Neural cell (in vitro differentiated cells): ENCODE measurements around the gene SLC16A12. TPM values are rescaled to one million over a fixed set of nuclear protein-coding genes. Genes with fewer than 3 reads are reported as not detected.
"Not testable (repeated sequence)": the region's sequence is repeated elsewhere in the genome, so short reads cannot be mapped to it uniquely, and the experiment has no call there.

ENCODE experiments used
- H2AFZ ChIP-seq: fragments of 200-600, 300-800 bp; sonication (generic), shearing (Covaris generic); 2 replicates; pipeline ENCODE4 v1.6.0; 2014; ENCODE audit warnings: low read depth, mild to moderate bottlenecking, antibody characterized with exemption, low read length, moderate library complexity
- H3F3A ChIP-seq: fragments of 200-600 bp; shearing (Covaris generic); 2 replicates; pipeline ENCODE4 v1.6.1; 2016; ENCODE audit warnings: mild to moderate bottlenecking, moderate library complexity, mixed read lengths, antibody characterized with exemption, low read length; ENCODE audit not compliant: insufficient read depth, poor library complexity, severe bottlenecking
- H3K27ac ChIP-seq: fragments of 200-600, 300-800 bp; sonication (generic), shearing (Covaris generic); 2 replicates; pipeline ENCODE4 v1.5.1; 2014; ENCODE audit warnings: mild to moderate bottlenecking, low read length, moderate library complexity
- H3K27me3 ChIP-seq: fragments of 300-800, 200-600 bp; sonication (generic), shearing (Covaris generic); 2 replicates; pipeline ENCODE4 v1.6.0; 2014; ENCODE audit warnings: mild to moderate bottlenecking, low read depth, low read length, moderate library complexity; ENCODE audit not compliant: insufficient read depth
- H3K36me3 ChIP-seq: fragments of 300-800, 200-600 bp; sonication (generic), shearing (Covaris generic); 2 replicates; pipeline ENCODE4 v1.5.1; 2014; ENCODE audit warnings: mild to moderate bottlenecking, antibody characterized with exemption, low read length, moderate library complexity; ENCODE audit not compliant: insufficient read depth
- H3K4me2 ChIP-seq: fragments of 300-800, 200-600 bp; sonication (generic), shearing (Covaris generic); 2 replicates; pipeline ENCODE4 v1.6.0; 2014; ENCODE audit warnings: mild to moderate bottlenecking, low read length
- H3K4me3 ChIP-seq: fragments of 300-800, 200-600 bp; sonication (generic), shearing (Covaris generic); 2 replicates; pipeline ENCODE4 v1.5.1; 2014; ENCODE audit warnings: mild to moderate bottlenecking, low read length, moderate library complexity
- H3K79me2 ChIP-seq: fragments of 200-600 bp; shearing (Covaris generic); replicated peaks from 2 replicates; pipeline ENCODE4 v1.6.0; 2014; ENCODE audit warnings: mild to moderate bottlenecking, low read length, moderate library complexity; ENCODE audit not compliant: insufficient read depth
- H3K9ac ChIP-seq: fragments of 300-800, 200-600 bp; sonication (generic), shearing (Covaris generic); 2 replicates; pipeline ENCODE4 v1.6.1; 2016; ENCODE audit warnings: mild to moderate bottlenecking, low read length, mixed read lengths
- H3K9me2 ChIP-seq: fragments of 200-600 bp; shearing (Covaris generic); 2 replicates; pipeline ENCODE4 v1.6.1; 2016; ENCODE audit warnings: mild to moderate bottlenecking, low read length, mixed read lengths; ENCODE audit not compliant: insufficient read depth
- H3K9me3 ChIP-seq: fragments of 200-600, 300-800 bp; sonication (generic), shearing (Covaris generic); 2 replicates; pipeline ENCODE4 v1.6.1; 2016; ENCODE audit warnings: mild to moderate bottlenecking, mixed run types, low read length, moderate library complexity, mixed read lengths
- H4K20me1 ChIP-seq: fragments of 200-600 bp; shearing (Covaris generic); 2 replicates; pipeline ENCODE4 v1.6.1; 2016; ENCODE audit warnings: mild to moderate bottlenecking, mixed run types; ENCODE audit not compliant: insufficient read depth
- EP300 ChIP-seq: fragments of 450-650 bp; conservative IDR thresholded peaks from 2 replicates; pipeline ENCODE4 v1.6.1; 2014; ENCODE audit warnings: antibody characterized with exemption, mild to moderate bottlenecking, moderate library complexity; ENCODE audit not compliant: poor library complexity, severe bottlenecking
- EZH2 ChIP-seq: fragments of 200-600, 300-800 bp; shearing (Covaris generic), sonication (generic); IDR thresholded peaks from 2 replicates; pipeline ENCODE4 v1.6.1; 2014; ENCODE audit warnings: antibody characterized with exemption, low read length, borderline replicate concordance, mild to moderate bottlenecking; ENCODE audit not compliant: insufficient read depth, poor library complexity, severe bottlenecking
- MXI1 ChIP-seq: fragments of 450-650 bp; conservative IDR thresholded peaks from 2 replicates; pipeline ENCODE4 v1.6.1; 2014; ENCODE audit warnings: antibody characterized with exemption, mild to moderate bottlenecking; ENCODE audit not compliant: poor library complexity, severe bottlenecking
- POLR2AphosphoS5 ChIP-seq: IDR thresholded peaks from 2 replicates; pipeline ENCODE4 v1.6.1; 2012
- RAD21 ChIP-seq: fragments of 450-650 bp; conservative IDR thresholded peaks from 2 replicates; pipeline ENCODE4 v1.6.1; 2014; ENCODE audit warnings: antibody characterized with exemption, mild to moderate bottlenecking, moderate library complexity
- SMC3 ChIP-seq: fragments of 450-650 bp; conservative IDR thresholded peaks from 2 replicates; pipeline ENCODE4 v1.6.1; 2014; ENCODE audit warnings: antibody characterized with exemption, mild to moderate bottlenecking, moderate library complexity; ENCODE audit not compliant: poor library complexity
- TAF1 ChIP-seq: IDR thresholded peaks from 2 replicates; pipeline ENCODE4 v1.6.1; 2012; ENCODE audit warnings: low read depth
- polyA plus RNA-seq: library from polyadenylated mRNA; depleted of rRNA; stranded (reverse); fragments of >200 nt; gene quantifications from 2 replicates; pipeline ENCODE4 v1.2.3, GENCODE V29; 2014
- TF ChIP-seq, protein P1 (sequence below): IDR thresholded peaks from 2 replicates; pipeline ENCODE4 v1.6.1; 2012; ENCODE audit warnings: borderline replicate concordance
- TF ChIP-seq, protein P2 (sequence below): fragments of 450-650 bp; IDR thresholded peaks from 2 replicates; pipeline ENCODE4 v1.5.1; 2014; ENCODE audit warnings: antibody characterized with exemption, mild to moderate bottlenecking, moderate library complexity; ENCODE audit not compliant: poor library complexity, severe bottlenecking

Gene SLC16A12
- polyA plus RNA-seq, 1 donor from 2014 or later, result 0.04 TPM

DNA sequence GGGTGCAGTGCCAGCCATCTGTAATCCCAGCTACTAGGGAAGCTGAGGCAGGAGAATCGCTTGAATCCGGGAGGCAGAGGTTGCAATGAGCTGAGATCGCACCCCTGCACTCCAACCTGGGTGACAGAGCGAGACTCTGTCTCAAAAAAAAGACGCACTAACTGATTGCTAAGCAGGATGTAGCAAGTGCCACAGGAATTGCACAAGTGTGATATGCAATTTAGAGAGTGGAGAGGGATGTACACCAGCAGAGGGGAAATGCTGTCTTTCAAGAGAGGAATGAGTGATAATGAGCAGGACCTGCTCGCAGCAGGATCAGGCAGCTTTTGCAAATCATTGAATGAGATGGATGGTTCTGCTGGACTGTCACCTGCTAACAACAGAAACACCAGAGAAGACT lies 13.3 kb upstream of the SLC16A12 start:
- Histone ChIP-seq H3K9ac (no peak overlapping the region), H3K79me2 (no peaks in the 10 kb centered on the region), H2AFZ (no peak overlapping the region), H3K4me2 (no peak overlapping the region), H4K20me1 (no peaks in the 10 kb centered on the region), H3K9me3 (no peaks in the 10 kb centered on the region), H3F3A (no peaks in the 10 kb centered on the region), H3K36me3 (no peaks in the 10 kb centered on the region), H3K27me3 (no peaks in the 10 kb centered on the region), H3K9me2 (no peaks in the 10 kb centered on the region), H3K4me3 (no peak overlapping the region), H3K27ac (no peak overlapping the region)
- TF ChIP-seq MXI1 (no peak), EZH2 (no peak)

DNA sequence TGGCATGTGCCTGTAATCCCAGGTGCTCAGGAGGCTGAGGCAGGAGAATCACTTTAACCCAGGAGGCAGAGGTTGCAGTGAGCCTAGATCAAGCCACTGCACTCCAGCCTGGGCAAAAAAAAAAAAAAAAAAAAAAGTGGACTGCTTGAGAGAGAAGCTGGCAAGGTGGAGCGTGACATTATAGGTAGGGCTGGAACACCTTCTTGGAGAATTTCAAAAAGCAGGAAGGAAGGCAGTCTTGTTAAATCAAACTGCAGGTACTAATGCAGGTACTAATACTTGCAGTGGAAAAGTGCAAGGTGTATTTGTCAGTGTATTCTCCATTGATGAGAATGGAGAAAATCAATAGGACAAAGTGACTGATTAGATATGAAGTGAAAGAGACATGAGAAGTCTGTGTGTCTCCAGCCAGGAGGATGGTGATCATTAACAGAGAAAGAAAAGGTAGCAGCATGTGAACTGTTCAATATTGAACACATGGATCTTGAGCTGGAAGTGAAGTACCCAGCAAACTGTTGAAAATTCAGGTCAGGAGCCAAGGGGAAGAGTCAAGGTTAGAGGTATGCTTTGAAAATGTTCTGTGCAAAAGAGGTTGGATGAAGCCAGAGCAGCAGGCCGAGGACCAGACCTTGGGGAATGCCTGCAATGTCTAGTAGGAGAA lies 12.6 kb upstream of the SLC16A12 start:
- Histone ChIP-seq H3K36me3 (no peaks in the 10 kb centered on the region), H3K9ac (no peak overlapping the region), H3K4me3 (no peak overlapping the region), H3K9me3 (no peaks in the 10 kb centered on the region), H3K4me2 (no peak overlapping the region), H3K9me2 (no peaks in the 10 kb centered on the region), H3K27ac (no peak overlapping the region), H2AFZ (no peak overlapping the region), H4K20me1 (no peaks in the 10 kb centered on the region), H3F3A (no peaks in the 10 kb centered on the region), H3K27me3 (no peaks in the 10 kb centered on the region), H3K79me2 (no peaks in the 10 kb centered on the region)
- TF ChIP-seq TAF1, result no peak
- no peak for TF ChIP-seq RAD21
- no peak for TF ChIP-seq MXI1
- TF ChIP-seq EZH2, result no peak
- no peak for TF ChIP-seq EP300
- no peak for TF ChIP-seq POLR2AphosphoS5
- TF ChIP-seq, protein P1, sequence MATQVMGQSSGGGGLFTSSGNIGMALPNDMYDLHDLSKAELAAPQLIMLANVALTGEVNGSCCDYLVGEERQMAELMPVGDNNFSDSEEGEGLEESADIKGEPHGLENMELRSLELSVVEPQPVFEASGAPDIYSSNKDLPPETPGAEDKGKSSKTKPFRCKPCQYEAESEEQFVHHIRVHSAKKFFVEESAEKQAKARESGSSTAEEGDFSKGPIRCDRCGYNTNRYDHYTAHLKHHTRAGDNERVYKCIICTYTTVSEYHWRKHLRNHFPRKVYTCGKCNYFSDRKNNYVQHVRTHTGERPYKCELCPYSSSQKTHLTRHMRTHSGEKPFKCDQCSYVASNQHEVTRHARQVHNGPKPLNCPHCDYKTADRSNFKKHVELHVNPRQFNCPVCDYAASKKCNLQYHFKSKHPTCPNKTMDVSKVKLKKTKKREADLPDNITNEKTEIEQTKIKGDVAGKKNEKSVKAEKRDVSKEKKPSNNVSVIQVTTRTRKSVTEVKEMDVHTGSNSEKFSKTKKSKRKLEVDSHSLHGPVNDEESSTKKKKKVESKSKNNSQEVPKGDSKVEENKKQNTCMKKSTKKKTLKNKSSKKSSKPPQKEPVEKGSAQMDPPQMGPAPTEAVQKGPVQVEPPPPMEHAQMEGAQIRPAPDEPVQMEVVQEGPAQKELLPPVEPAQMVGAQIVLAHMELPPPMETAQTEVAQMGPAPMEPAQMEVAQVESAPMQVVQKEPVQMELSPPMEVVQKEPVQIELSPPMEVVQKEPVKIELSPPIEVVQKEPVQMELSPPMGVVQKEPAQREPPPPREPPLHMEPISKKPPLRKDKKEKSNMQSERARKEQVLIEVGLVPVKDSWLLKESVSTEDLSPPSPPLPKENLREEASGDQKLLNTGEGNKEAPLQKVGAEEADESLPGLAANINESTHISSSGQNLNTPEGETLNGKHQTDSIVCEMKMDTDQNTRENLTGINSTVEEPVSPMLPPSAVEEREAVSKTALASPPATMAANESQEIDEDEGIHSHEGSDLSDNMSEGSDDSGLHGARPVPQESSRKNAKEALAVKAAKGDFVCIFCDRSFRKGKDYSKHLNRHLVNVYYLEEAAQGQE, result no peak
- TF ChIP-seq, protein P2, sequence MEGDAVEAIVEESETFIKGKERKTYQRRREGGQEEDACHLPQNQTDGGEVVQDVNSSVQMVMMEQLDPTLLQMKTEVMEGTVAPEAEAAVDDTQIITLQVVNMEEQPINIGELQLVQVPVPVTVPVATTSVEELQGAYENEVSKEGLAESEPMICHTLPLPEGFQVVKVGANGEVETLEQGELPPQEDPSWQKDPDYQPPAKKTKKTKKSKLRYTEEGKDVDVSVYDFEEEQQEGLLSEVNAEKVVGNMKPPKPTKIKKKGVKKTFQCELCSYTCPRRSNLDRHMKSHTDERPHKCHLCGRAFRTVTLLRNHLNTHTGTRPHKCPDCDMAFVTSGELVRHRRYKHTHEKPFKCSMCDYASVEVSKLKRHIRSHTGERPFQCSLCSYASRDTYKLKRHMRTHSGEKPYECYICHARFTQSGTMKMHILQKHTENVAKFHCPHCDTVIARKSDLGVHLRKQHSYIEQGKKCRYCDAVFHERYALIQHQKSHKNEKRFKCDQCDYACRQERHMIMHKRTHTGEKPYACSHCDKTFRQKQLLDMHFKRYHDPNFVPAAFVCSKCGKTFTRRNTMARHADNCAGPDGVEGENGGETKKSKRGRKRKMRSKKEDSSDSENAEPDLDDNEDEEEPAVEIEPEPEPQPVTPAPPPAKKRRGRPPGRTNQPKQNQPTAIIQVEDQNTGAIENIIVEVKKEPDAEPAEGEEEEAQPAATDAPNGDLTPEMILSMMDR, result no peak
- no peak for TF ChIP-seq SMC3

DNA sequence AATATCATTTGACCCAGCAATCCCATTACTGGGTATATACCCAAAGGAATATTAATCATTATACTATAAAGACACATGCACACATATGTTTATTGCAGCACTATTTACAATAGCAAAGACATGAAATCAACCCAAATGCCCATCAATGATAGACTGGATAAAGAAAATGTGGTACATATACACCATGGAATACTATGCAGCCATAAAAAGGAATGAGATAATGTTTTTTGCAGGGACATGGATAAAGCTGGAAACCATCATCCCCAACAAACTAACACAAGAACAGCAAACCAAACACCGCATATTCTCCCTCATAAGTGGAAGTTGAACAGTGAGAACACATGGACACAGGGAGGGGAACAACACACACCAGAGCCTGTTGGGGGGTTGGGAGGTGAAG lies 11.3 kb upstream of the SLC16A12 start:
- not testable (repeated sequence) for H3K27ac ChIP-seq, H3K36me3 ChIP-seq, H2AFZ ChIP-seq, H3K9me3 ChIP-seq, H4K20me1 ChIP-seq, H3K9ac ChIP-seq, H3K4me3 ChIP-seq, H3K27me3 ChIP-seq, H3K4me2 ChIP-seq, H3F3A ChIP-seq, H3K9me2 ChIP-seq, H3K79me2 ChIP-seq
